Measurements from ENCODE around the gene OR51B4. TPM values are rescaled to one million over a fixed set of nuclear protein-coding genes. Genes with fewer than 3 reads are reported as not detected.
A peak's percentile ranks its signal among the peaks of the same experiment; 100 is the strongest.
"Not testable (repeated sequence)": the region's sequence is repeated elsewhere in the genome, so short reads cannot be mapped to it uniquely, and the experiment has no call there.

OR51B4 gene
- polyA plus RNA-seq, 5 donors: 0.18 to 0.72 (median 0.38) TPM

- no peak for DNase-seq
These were observed 26.2 kb downstream of the OR51B4 start for GRCh38 chr11:5275369-5276110.

DNA sequence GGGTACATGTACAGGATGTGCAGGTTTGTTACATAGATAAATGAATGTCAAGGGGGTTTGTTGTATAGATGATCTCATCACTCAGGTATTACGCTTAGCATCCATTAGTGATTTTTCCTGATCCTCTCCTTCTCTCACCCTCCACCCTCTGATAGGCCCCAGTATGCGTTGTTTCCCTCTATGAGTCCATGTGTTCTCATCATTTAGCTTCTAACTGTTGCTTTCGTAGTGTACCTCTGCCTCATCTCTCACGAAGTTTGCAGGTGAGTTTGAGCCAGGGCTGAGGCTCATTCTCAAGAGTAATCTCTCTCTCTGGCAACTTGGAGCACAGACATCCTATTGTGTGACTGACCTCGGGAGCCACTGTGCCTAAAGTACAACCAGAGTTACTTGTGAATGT is 27.4 kb downstream of the OR51B4 start:
- no peak for DNase-seq

- DNase-seq: no peak
These were observed 29.2 kb downstream of the OR51B4 start for GRCh38 chr11:5272395-5273017.

- no peak for DNase-seq
These were observed 32.0 kb downstream of the OR51B4 start, which contains the start of gene HBE1 for GRCh38 chr11:5269715-5270147. Gene HBE1 (minus strand): TSS chr11:5269945. CDS start chr11:5269890, 55 bp downstream.

- DNase-seq: no peak
These were observed 34.6 kb downstream of the OR51B4 start for GRCh38 chr11:5267033-5267563.

DNA sequence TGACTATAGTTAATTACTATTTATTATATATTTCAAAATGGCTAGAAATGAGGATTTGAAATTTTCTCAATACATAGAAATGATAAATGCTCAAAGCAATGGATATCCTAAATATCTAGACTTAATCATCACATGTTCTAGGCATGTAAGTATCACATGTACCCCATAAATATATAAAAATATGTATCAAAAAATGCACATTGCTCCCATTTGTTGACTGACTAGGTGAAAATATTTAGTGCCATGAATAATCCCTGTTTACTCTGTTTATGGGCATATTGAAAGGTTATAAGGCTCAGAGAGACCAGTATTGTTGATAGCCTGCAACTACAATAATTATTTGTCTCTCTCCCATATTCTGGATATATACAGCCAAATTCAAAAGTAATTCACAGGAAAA is 35.1 kb downstream of the OR51B4 start:
- DNase-seq: no peak

DNA sequence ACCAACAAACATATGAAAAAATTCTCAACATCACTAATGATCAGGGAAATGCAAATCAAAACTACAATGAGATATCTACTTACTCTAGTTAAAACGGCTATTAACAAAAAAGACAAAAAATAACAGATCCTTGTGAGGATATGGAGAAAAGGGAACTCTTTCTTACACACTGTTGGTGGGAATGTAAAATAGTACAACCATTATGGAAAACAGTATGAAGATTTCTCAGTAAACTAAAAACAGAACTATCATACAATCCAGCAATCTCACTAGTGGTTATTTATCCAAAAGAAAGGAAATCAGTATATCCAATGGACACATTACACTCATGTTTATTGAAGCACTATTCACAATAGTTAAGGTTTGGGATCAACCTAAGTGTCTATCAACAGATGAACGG is 35.9 kb downstream of the OR51B4 start:
- no peak for DNase-seq

DNA sequence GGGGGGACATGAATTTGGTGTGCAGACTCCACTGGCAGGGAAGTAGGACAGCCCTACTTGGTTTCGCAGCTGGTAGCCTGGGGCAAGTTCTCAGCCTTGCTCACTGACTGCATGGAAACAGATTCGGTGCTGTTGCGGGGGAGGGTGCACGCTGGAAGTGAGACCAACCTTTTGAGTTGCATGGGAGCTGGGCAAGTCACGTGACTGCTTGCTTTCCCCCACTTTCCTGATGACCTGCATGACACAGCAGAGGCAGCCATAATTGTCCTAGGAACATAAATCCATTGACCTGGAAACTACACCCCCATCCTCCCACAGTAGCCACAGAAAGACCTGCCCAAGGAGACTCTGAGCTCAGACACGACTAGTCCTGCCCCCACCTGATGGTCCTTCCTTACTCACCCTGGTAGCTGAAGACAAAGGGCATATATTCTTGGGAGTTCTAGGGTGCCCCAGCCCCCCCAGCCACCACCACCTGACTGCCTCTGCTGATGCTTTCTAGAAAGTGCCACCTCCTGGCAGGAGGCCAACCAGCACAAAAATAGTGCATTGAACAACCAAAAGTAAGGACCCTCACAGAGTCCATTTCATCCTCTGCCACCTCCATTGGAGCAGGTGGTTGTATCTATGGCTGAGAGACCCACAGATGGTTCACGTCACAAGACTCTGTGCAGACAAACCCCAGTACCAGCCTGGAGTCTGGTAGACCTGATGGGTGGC is 43.0 kb downstream of the OR51B4 start:
- no peak for DNase-seq

GRCh38 chr11:5257296-5257695 is 44.5 kb downstream of the OR51B4 start:
- no peak for DNase-seq

GRCh38 chr11:5254646-5255413 is 46.9 kb downstream of the OR51B4 start, which contains the start of gene HBG2:
Gene HBG2 (minus strand): TSS chr11:5254781. CDS start chr11:5254728, 53 bp downstream.
- peak; percentile 9 to 45 for DNase-seq

GRCh38 chr11:5254023-5254422 is 47.7 kb downstream of the OR51B4 start:
- DNase-seq: not testable (repeated sequence)

GRCh38 chr11:5253440-5253839 is 48.3 kb downstream of the OR51B4 start:
- DNase-seq: not testable (repeated sequence)

GRCh38 chr11:5252919-5253265 is 48.9 kb downstream of the OR51B4 start:
- no peak for DNase-seq

DNA sequence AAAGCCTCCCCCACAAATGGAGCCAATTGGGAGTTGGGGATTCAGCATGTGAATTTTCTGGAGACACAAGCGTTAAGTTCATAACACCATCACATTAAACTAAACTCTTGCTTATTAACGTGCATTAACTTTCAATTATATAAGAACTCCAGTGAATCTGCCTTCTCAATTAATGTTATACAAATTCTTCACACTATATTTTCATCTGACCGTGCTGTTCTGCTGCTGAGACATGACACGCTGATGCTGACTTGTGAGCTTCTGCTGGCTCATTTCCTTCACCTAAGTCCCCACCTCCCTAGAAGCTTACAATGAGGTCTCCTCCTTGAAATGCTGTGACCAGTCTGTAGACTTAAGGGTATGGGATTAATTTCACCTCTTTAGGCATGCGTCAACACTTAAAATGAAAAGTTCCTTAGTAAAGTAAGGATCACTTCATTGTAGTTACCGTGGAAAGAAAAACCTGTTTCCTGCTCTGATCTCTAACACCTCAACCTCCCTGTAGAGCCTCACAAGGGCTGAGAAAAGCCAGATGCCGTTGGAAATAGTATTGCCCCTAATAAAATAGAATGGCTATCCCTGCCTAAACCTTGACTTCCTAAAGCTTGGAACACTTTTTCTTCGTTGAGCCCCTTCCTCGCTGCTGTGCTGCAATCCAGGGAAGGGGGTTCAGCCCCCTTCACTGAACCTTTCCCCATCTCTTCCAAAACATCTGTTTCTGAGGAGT is 49.4 kb downstream of the OR51B4 start:
- no peak for DNase-seq

DNA sequence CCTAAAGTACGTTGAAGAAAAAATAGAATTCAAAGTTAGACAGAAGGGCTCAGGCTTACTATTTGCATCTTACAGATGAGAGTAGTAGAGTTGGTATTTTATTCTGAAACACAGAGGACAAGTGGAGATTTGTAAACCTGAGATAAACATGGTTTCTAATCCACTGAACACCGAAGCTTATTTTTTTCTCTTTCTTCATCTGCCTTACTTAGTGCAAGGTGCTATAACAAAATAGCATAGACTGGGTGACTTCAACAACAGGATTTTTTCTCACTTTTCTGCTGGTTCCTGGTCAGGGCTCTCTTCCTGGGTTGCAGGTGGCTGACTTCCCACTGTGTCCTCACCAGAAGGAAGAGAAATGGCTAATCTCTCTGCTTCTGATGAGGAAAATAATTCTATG is 50.0 kb downstream of the OR51B4 start:
- DNase-seq: no peak

Other genes with a start within 250 kb of the OR51B4 start
- gene OR52E2, start 242.3 kb downstream of the OR51B4 start, polyA plus RNA-seq (ENCODE audit: insufficient read depth in 1 of 5, insufficient read length in 5 of 5, low replicate concordance in 1 of 5): not detected
- gene OR52E1, start 232.4 kb downstream of the OR51B4 start, polyA plus RNA-seq (ENCODE audit: insufficient read depth in 1 of 5, insufficient read length in 5 of 5, low replicate concordance in 1 of 5): not detected
- not detected for gene OR52A5, start 163.6 kb downstream of the OR51B4 start, polyA plus RNA-seq (ENCODE audit: insufficient read depth in 1 of 5, insufficient read length in 5 of 5, low replicate concordance in 1 of 5)
- under 1 TPM in 4 of 5 donors, not detected in 1; 0.01 to 0.04 (median 0.03) TPM for gene OR52A1, start 147.2 kb downstream of the OR51B4 start, polyA plus RNA-seq (ENCODE audit: insufficient read depth in 1 of 5, insufficient read length in 5 of 5, low replicate concordance in 1 of 5)
- gene OR51V1, start 101.3 kb downstream of the OR51B4 start, polyA plus RNA-seq (ENCODE audit: insufficient read depth in 1 of 5, insufficient read length in 5 of 5, low replicate concordance in 1 of 5): not detected
- 100 to 1,000 TPM; 224 to 542 (median 306) TPM for gene HBB, start 74.9 kb downstream of the OR51B4 start, polyA plus RNA-seq (ENCODE audit: insufficient read depth in 1 of 5, insufficient read length in 5 of 5, low replicate concordance in 1 of 5)
- gene HBD, start 67.5 kb downstream of the OR51B4 start, polyA plus RNA-seq (ENCODE audit: insufficient read depth in 1 of 5, insufficient read length in 5 of 5, low replicate concordance in 1 of 5): 1 to 10 TPM in 1 of 5 donors, under 1 TPM in 4; 0.53 to 1.7 (median 0.76) TPM
- 1,000 to 10,000 TPM in 2 of 5 donors, 10 to 100 TPM in 2, 1 to 10 TPM in 1; 5.7 to 2,030 (median 15.8) TPM for gene HBG1, start 52.1 kb downstream of the OR51B4 start, polyA plus RNA-seq (ENCODE audit: insufficient read depth in 1 of 5, insufficient read length in 5 of 5, low replicate concordance in 1 of 5)
- gene HBG2, start 47.2 kb downstream of the OR51B4 start, polyA plus RNA-seq (ENCODE audit: insufficient read depth in 1 of 5, insufficient read length in 5 of 5, low replicate concordance in 1 of 5): 1,000 to 10,000 TPM; 2,971 to 7,439 (median 4,881) TPM
- gene HBE1, start 32.0 kb downstream of the OR51B4 start, polyA plus RNA-seq (ENCODE audit: insufficient read depth in 1 of 5, insufficient read length in 5 of 5, low replicate concordance in 1 of 5): 10 to 100 TPM in 3 of 5 donors, 1 to 10 TPM in 2; 6.2 to 50.3 (median 10.6) TPM
- gene OR51B2, start 22.4 kb upstream of the OR51B4 start, polyA plus RNA-seq (ENCODE audit: insufficient read depth in 1 of 5, insufficient read length in 5 of 5, low replicate concordance in 1 of 5): under 1 TPM in 2 of 5 donors, not detected in 3; 0.16 to 0.32 TPM
- gene OR51B5, start 41.6 kb upstream of the OR51B4 start, polyA plus RNA-seq (ENCODE audit: insufficient read depth in 1 of 5, insufficient read length in 5 of 5, low replicate concordance in 1 of 5): 1 to 10 TPM in 1 of 5 donors, under 1 TPM in 4; 0.27 to 1.3 (median 0.53) TPM
- under 1 TPM in 1 of 5 donors, not detected in 4; 0.16 TPM for gene OR51B6, start 49.6 kb upstream of the OR51B4 start, polyA plus RNA-seq (ENCODE audit: insufficient read depth in 1 of 5, insufficient read length in 5 of 5, low replicate concordance in 1 of 5)
- under 1 TPM in 4 of 5 donors, not detected in 1; 0.06 to 0.13 (median 0.10) TPM for gene OR51M1, start 81.9 kb upstream of the OR51B4 start, polyA plus RNA-seq (ENCODE audit: insufficient read depth in 1 of 5, insufficient read length in 5 of 5, low replicate concordance in 1 of 5)
- not detected for gene OR51Q1, start 120.2 kb upstream of the OR51B4 start, polyA plus RNA-seq (ENCODE audit: insufficient read depth in 1 of 5, insufficient read length in 5 of 5, low replicate concordance in 1 of 5)
- not detected for gene OR51I1, start 139.6 kb upstream of the OR51B4 start, polyA plus RNA-seq (ENCODE audit: insufficient read depth in 1 of 5, insufficient read length in 5 of 5, low replicate concordance in 1 of 5)
- not detected for gene OR51I2, start 147.4 kb upstream of the OR51B4 start, polyA plus RNA-seq (ENCODE audit: insufficient read depth in 1 of 5, insufficient read length in 5 of 5, low replicate concordance in 1 of 5)
- gene OR52D1, start 186.7 kb upstream of the OR51B4 start, polyA plus RNA-seq (ENCODE audit: insufficient read depth in 1 of 5, insufficient read length in 5 of 5, low replicate concordance in 1 of 5): under 1 TPM in 1 of 5 donors, not detected in 4; 0.10 TPM
- not detected for gene UBQLN3, start 208.0 kb upstream of the OR51B4 start, polyA plus RNA-seq (ENCODE audit: insufficient read depth in 1 of 5, insufficient read length in 5 of 5, low replicate concordance in 1 of 5)
- gene UBQLNL, start 214.8 kb upstream of the OR51B4 start, polyA plus RNA-seq (ENCODE audit: insufficient read depth in 1 of 5, insufficient read length in 5 of 5, low replicate concordance in 1 of 5): 1 to 10 TPM; 1.5 to 2.0 (median 1.7) TPM
- gene OR52H1, start 246.6 kb upstream of the OR51B4 start, polyA plus RNA-seq (ENCODE audit: insufficient read depth in 1 of 5, insufficient read length in 5 of 5, low replicate concordance in 1 of 5): under 1 TPM in 2 of 5 donors, not detected in 3; 0.17 to 0.18 TPM